Osteoblast (primary cell): ENCODE results near the gene PTPN14. TPM values are rescaled to one million over a fixed set of nuclear protein-coding genes. Genes with fewer than 3 reads are reported as not detected.

ENCODE experiments used
- DNase-seq: peaks from one replicate; pipeline ENCODE4 v3.0.0; 2011; ENCODE audit warnings: low spot score, mixed read lengths; ENCODE audit not compliant: insufficient read length; ENCODE audit errors: missing footprints
- H2AFZ ChIP-seq: 2 replicates; pipeline ENCODE4 v1.6.0; 2011; ENCODE audit warnings: mild to moderate bottlenecking, low read length
- H3K27ac ChIP-seq: 2 replicates; pipeline ENCODE4 v1.5.1; 2011; ENCODE audit warnings: mild to moderate bottlenecking, low read depth, low read length, moderate library complexity
- H3K27me3 ChIP-seq: 2 replicates; pipeline ENCODE4 v1.6.0; 2012; ENCODE audit warnings: mild to moderate bottlenecking, control low read depth, inconsistent platforms, low read length, moderate library complexity; ENCODE audit not compliant: insufficient read depth
- H3K36me3 ChIP-seq: 2 replicates; pipeline ENCODE4 v1.5.1; 2011; ENCODE audit warnings: mild to moderate bottlenecking, low read length, control low read depth, moderate library complexity; ENCODE audit not compliant: insufficient read depth
- H3K4me1 ChIP-seq: 2 replicates; pipeline ENCODE4 v1.5.1; 2011; ENCODE audit warnings: mild to moderate bottlenecking, low read length, control low read depth, moderate library complexity; ENCODE audit not compliant: insufficient read depth
- H3K4me2 ChIP-seq: 2 replicates; pipeline ENCODE4 v1.6.0; 2011; ENCODE audit warnings: mild to moderate bottlenecking, low read length; ENCODE audit not compliant: insufficient read depth
- H3K4me3 ChIP-seq: fragments of 200-600 bp; sonication (generic); 3 replicates; pipeline ENCODE4 v1.5.1; 2012; ENCODE audit warnings: mild to moderate bottlenecking, low read length, inconsistent platforms; ENCODE audit not compliant: insufficient read depth
- H3K79me2 ChIP-seq: 2 replicates; pipeline ENCODE4 v1.6.0; 2012; ENCODE audit warnings: mild to moderate bottlenecking, low read length, control low read depth, inconsistent platforms; ENCODE audit not compliant: insufficient read depth
- H3K9me3 ChIP-seq: 2 replicates; pipeline ENCODE4 v1.5.1; 2011; ENCODE audit warnings: low read depth, low read length, control low read depth
- H4K20me1 ChIP-seq: 2 replicates; pipeline ENCODE4 v1.6.0; 2012; ENCODE audit warnings: mild to moderate bottlenecking, low read length, control low read depth; ENCODE audit not compliant: insufficient read depth
- total RNA-seq: library from RNA; depleted of rRNA; stranded (reverse); fragments of >200 nt; gene quantifications from 2 replicates; pipeline ENCODE4 v1.2.3, GENCODE V29; 2012
- TF ChIP-seq, protein P1 (sequence below): IDR thresholded peaks from 2 replicates; pipeline ENCODE4 v1.5.1; 2011; ENCODE audit warnings: mild to moderate bottlenecking, low read depth, low read length, moderate library complexity; ENCODE audit errors: extremely low read depth

Gene PTPN14
- total RNA-seq, 1 donor, result 131 TPM

DNA sequence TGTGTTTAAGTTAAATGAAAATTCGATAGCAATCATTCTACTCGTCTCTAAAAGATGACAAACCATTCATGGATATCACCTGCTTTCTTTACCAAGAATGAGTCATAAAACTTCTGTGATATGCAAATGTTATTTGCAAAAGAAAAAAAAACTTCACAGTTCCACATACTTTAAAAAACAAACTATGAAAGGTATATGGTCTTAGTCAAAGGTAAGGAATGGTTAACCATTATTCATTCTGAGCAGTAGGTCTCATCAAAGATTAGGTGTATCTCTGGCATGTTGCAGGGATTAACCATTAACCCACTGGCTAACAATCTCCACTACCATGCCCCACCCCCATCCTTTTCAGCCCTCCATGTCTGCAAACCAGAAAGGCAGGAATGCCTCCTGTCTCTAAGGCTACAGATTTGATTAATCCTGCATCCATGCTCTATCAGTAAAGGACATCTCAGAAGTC, 44.4 kb downstream of the PTPN14 start:
- Histone ChIP-seq H3K79me2 (peaks cover 99% of the 10 kb centered on the region), H3K4me1 (peaks cover 9% of the 10 kb centered on the region), H3K27me3 (no peaks in the 10 kb centered on the region), H3K4me2 (no peak overlapping the region), H3K27ac (no peak overlapping the region), H3K9me3 (no peaks in the 10 kb centered on the region), H4K20me1 (peaks cover 86% of the 10 kb centered on the region), H2AFZ (no peak overlapping the region), H3K4me3 (no peak overlapping the region), H3K36me3 (peaks cover 27% of the 10 kb centered on the region)
- no peak for DNase-seq
- TF ChIP-seq, protein P1, sequence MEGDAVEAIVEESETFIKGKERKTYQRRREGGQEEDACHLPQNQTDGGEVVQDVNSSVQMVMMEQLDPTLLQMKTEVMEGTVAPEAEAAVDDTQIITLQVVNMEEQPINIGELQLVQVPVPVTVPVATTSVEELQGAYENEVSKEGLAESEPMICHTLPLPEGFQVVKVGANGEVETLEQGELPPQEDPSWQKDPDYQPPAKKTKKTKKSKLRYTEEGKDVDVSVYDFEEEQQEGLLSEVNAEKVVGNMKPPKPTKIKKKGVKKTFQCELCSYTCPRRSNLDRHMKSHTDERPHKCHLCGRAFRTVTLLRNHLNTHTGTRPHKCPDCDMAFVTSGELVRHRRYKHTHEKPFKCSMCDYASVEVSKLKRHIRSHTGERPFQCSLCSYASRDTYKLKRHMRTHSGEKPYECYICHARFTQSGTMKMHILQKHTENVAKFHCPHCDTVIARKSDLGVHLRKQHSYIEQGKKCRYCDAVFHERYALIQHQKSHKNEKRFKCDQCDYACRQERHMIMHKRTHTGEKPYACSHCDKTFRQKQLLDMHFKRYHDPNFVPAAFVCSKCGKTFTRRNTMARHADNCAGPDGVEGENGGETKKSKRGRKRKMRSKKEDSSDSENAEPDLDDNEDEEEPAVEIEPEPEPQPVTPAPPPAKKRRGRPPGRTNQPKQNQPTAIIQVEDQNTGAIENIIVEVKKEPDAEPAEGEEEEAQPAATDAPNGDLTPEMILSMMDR, result no peak

DNA sequence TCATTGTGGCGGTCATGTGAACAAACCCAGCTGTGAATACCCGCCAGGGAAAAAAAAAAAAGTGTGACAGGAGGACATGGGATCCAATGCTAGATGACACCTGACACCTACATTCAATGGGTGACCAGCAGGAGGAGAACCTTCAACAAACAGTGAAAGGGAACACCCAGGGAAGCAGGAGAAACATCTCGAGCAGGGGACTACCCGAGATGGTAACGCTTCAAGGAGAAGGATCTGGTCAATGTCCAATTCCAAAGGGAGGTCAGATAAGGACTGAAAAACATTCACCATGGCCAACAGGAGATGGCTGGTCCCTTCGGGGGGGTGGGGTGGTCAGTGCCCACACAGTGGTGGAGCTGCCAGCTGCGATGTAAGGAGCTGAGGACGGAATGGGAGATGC, 46.3 kb downstream of the PTPN14 start:
- H3K79me2 ChIP-seq, result peaks cover 98% of the 10 kb centered on the region
- no peak overlapping the region for H2AFZ ChIP-seq
- no peak for DNase-seq
- peaks cover 15% of the 10 kb centered on the region for H3K4me1 ChIP-seq
- no peak overlapping the region for H3K4me3 ChIP-seq
- TF ChIP-seq, protein P1, result no peak
- peaks cover 79% of the 10 kb centered on the region for H4K20me1 ChIP-seq
- no peaks in the 10 kb centered on the region for H3K9me3 ChIP-seq
- no peak overlapping the region for H3K27ac ChIP-seq
- H3K27me3 ChIP-seq, result no peaks in the 10 kb centered on the region
- H3K4me2 ChIP-seq, result no peak overlapping the region
- peaks cover 28% of the 10 kb centered on the region for H3K36me3 ChIP-seq

DNA sequence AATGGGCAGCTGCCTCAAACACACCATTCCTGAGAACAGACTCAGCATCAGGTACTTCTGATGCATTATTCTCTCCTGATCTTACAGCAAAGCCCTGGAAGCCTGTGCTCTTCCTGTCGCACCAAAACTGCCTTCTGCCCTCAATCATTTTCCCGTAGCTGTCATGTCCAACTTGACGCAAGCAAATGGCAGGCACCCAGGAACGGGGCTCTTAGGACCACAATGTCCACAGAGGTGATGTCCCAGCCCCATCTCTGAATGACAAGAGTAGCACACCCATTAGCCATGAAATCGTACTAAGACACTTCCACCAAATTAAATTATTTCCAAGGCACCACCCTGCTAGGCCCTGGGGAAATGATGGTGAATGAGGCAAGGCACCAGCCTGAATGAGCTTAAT, 47.1 kb downstream of the PTPN14 start:
- Histone ChIP-seq H3K4me1 (peaks cover 15% of the 10 kb centered on the region), H3K27me3 (no peaks in the 10 kb centered on the region), H4K20me1 (peaks cover 81% of the 10 kb centered on the region), H3K27ac (no peak overlapping the region), H3K9me3 (no peaks in the 10 kb centered on the region), H3K36me3 (peaks cover 28% of the 10 kb centered on the region), H2AFZ (no peak overlapping the region), H3K4me3 (no peak overlapping the region), H3K4me2 (no peak overlapping the region), H3K79me2 (peaks cover 99% of the 10 kb centered on the region)
- TF ChIP-seq, protein P1, result no peak
- DNase-seq, result no peak

DNA sequence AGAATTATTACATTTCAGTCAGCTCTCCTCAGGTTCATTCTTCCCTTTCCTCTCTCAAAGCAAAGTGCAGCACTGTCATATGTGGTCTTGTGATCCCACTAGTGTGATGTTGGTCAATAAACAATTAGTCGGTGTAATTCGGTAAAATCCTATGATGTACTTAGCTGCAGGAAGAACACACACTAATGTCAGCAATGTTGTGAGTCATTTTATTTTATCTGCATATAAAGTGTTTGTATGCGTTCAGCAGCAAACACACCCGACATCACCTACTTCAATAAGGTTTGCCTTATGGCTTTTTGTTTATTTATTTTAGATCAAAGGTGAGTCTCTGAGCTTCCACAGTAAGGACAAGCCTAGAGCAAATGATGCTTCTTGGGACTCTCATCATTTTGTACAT, 47.8 kb downstream of the PTPN14 start:
- no peaks in the 10 kb centered on the region for H3K27me3 ChIP-seq
- H2AFZ ChIP-seq, result no peak overlapping the region
- H3K27ac ChIP-seq, result no peak overlapping the region
- TF ChIP-seq, protein P1, result no peak
- H3K36me3 ChIP-seq, result peaks cover 28% of the 10 kb centered on the region
- peaks cover 15% of the 10 kb centered on the region for H3K4me1 ChIP-seq
- H3K4me3 ChIP-seq, result no peak overlapping the region
- peaks cover 99% of the 10 kb centered on the region for H3K79me2 ChIP-seq
- H3K4me2 ChIP-seq, result no peak overlapping the region
- H4K20me1 ChIP-seq, result peaks cover 81% of the 10 kb centered on the region
- no peaks in the 10 kb centered on the region for H3K9me3 ChIP-seq
- DNase-seq, result no peak
